ENCODE results near the gene ZNF415. TPM values are rescaled to one million over a fixed set of nuclear protein-coding genes. Genes with fewer than 3 reads are reported as not detected.
A peak's percentile ranks its signal among the peaks of the same experiment; 100 is the strongest.
"Not testable (repeated sequence)": the region's sequence is repeated elsewhere in the genome, so short reads cannot be mapped to it uniquely, and the experiment has no call there.

The ZNF415 gene
- total RNA-seq (2014; rRNA removed; shearing (Covaris generic)), result 4.8 and 8.4 TPM in 2 replicates

DNA sequence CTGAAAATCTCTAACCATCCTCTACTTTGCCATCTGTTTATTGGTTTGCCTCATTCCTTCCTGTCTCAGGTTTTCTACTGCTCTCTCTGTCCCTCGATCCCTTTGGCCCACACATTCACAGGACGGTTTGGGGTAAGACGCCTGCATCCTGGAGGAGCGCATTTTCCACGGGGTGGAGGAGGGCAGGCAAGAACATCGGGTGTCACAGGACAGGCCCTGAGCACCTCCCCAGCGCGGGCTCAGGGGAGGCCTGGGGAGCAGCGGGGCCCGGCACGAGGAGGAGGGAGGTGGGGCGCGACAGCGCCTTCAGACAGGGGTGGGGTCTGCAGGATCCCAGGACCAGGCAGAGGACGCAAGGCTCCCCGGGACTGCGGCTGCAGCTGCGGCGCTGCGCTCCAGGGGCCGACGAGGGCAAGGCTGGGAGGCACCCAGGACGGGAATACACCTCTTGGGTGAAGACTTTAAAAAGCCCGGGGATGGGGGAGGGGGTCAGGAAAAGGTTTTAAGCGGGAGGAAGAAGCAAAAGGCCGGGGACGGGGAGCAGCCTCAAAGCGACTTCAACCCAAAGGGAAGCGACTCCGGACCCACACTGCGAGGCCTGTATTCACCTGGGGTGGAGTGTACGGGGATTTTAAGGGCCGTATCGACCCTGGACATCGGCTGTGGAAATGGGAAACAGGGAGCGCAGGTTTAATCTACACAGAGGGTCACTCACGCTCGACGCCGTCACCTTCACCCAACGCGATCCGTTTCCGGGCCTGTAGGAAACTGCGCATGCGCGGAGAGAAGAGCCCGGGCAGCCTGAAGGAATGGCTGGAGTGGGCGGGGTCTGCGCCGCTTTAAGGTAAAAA, at the start of gene ZNF415:
ZNF415 (minus strand) TSS at position 770 of the 851 bp plus-strand sequence. CDS start 10,234 bp downstream, outside the sequence.
- peak; percentile 75 for DNase-seq (ENCODE audit: low read depth)

- DNase-seq (ENCODE audit: low read depth), result peak; percentile 89
Measured at GRCh38 chr19:53182202-53182601, 49.5 kb upstream of the ZNF415 start.

GRCh38 chr19:53177986-53178385, 45.3 kb upstream of the ZNF415 start:
- DNase-seq (ENCODE audit: low read depth), result no peak

GRCh38 chr19:53172889-53173288, 40.2 kb upstream of the ZNF415 start:
- DNase-seq (ENCODE audit: low read depth), result peak; percentile 23

DNA sequence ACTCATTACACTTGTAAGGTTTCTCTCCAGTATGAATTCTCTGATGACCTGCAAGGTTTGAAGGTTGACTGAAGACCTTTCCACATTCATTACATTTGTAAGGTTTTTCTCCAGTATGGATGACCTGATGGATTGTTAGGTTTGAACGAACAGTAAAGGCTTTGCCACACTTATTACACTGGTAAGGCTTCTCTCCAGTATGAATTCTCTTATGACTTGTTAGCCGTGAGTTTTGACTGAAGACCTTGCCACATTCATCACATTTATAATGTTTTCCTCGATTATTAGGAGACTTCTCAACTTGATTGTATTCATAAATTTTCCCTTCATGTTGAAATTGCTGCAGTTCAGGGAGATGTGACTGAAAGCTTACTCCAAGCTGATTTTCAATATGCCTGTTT, 33.0 kb upstream of the ZNF415 start:
- DNase-seq (ENCODE audit: low read depth), result no peak

GRCh38 chr19:53161123-53161522, 28.4 kb upstream of the ZNF415 start:
- DNase-seq (ENCODE audit: low read depth), result no peak

DNA sequence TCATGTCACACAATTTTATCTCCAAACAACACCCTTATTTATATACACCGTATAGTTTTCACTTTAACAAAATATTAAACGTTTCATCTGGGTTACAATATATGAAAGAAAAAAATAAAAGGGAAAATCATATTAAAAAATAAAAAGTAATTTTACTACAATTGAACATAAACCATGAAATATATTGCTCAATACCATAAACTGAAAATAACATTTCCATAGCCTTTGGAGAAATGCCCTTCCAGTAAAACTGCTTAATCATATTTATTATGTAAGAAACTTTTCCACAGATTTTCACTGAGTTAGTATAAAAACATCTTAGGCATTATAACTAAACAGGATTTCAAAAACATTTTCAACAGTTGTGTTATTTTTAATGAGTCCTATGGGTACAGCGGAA, 27.6 kb upstream of the ZNF415 start:
- DNase-seq (ENCODE audit: low read depth), result no peak

- DNase-seq (ENCODE audit: low read depth), result peak; percentile 64
Measured at GRCh38 chr19:53158119-53158656, 25.5 kb upstream of the ZNF415 start.

DNA sequence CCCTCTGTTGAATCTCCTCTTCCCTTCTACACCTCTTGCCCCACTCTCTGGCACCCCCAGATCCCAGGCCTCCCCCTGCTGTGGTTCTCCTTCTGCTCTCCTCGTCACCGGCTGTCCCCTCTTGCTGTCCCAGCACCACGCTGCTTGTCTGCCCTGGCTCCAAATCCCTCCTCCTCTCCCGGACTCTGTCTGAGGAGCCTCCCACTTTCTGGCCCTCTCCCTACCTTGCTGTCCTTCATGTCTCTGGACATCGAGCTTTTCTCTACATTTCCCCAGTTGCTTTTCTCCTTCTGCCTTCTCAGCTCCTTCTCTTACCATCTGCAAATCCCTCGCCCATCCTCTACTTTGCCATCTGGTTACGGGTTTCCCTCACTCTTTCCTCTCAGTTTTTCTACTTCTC, 24.9 kb upstream of the ZNF415 start:
- DNase-seq (ENCODE audit: low read depth), result peak; percentile 14

GRCh38 chr19:53156850-53157249, 24.1 kb upstream of the ZNF415 start:
- no peak for DNase-seq (ENCODE audit: low read depth)

GRCh38 chr19:53147645-53148044, 14.9 kb upstream of the ZNF415 start:
- peak; percentile 9 for DNase-seq (ENCODE audit: low read depth)

DNA sequence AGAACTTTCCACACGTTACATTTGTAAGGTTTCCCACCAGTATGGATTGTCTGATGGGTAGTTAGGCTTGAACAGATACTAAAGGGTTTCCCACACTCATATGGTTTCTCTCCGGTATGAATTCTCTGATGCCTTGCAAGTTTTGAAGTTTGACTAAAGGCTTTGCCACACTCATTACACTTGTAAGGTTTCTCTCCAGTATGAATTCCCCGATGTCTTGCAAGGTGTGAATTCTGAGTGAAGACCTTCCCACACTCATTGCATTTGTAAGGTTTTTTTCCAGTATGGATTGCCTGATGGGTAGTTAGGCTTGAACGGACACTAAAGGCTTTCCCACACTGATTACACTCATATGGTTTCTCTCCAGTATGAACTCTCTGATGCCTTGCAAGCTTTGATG, 7.6 kb upstream of the ZNF415 start:
- DNase-seq (ENCODE audit: low read depth), result no peak

DNA sequence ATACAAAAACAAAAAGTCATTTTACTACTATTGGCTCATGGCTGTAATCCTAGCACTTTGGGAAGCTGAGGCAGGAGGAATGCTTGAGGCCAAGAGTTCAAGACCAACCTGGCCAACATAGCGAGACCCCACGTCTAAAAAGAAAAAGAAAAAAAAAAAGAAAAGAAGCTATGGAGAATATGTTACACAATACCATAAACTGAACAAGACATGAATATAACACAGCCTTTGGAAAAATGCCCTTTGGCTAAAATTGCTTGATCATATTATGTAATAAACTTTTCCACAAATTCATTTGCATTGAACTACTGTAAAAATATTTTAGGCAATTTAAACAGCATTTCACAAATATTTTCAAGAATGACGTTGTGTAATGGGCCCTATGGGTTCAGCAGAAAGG, 3.7 kb upstream of the ZNF415 start:
- DNase-seq (ENCODE audit: low read depth), result no peak

- no peak for DNase-seq (ENCODE audit: low read depth)
Measured at GRCh38 chr19:53131727-53132126, 983 bp downstream of the ZNF415 start.

DNA sequence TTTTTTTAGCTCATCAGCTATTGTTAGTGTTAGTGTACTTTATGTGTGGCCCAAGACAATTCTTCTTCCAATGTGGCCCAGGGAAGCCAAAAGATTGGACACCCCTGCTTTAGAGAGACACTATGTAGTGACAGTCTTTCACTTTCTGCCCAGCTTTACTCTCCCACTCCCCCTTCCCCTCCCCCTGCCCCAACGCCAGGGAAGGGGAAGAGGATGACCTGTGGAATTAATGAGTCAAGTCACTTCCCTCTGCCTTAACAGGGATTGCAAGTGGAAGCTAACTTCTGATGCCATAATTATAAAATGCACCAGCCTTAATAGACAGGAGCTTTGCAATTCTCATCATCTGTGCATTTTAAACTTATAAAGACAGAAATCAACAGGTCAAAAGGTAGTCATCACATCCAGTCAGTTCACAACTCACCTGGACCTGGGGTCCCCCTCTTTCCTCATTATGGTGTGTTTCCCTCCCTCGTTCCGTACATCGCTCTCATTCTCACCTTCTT, 1.6 kb downstream of the ZNF415 start:
- DNase-seq (ENCODE audit: low read depth), result no peak

DNA sequence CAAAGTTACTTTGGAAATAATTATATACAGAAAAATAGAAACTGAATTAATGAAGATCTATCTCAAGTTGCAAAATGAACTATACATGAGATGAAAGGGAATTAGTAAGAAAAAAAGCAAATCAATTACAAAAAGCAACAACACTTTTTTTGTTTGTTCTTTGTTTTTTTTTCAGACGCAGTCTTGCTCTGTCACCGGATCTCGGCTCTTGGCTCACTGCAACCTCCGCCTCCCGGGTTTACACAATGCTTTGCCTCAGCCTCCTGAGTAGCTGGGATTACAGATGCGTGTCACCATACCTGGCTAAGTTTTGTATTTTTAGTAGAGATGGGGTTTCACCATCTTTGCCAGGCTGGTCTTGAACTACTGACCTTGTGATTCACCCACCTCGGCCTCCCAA, 2.2 kb downstream of the ZNF415 start:
- no peak for DNase-seq (ENCODE audit: low read depth)

GRCh38 chr19:53126733-53127526, 5.8 kb downstream of the ZNF415 start:
- DNase-seq (ENCODE audit: low read depth), result not testable (repeated sequence)

GRCh38 chr19:53123400-53123799, 9.3 kb downstream of the ZNF415 start:
- no peak for DNase-seq (ENCODE audit: low read depth)

DNA sequence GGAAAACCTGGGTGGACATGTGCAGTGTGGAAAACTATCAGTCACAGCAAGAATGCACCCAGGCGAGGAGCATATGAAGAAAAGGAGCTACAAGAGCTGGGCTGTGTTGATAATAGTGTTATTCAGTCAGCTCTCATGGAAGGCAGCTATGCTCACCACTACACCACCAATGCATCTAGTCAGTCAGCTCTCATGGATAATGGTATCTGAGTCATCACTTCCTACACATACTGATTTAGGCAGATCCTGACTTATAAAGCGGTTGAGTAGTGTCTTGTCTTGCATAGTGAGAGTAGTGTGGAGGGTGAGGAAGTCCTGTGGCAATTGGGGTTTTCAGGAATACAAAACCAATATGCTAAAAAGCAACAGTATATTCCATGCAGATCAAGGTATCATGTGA, 20.4 kb downstream of the ZNF415 start:
- DNase-seq (ENCODE audit: low read depth), result peak; percentile 15

DNA sequence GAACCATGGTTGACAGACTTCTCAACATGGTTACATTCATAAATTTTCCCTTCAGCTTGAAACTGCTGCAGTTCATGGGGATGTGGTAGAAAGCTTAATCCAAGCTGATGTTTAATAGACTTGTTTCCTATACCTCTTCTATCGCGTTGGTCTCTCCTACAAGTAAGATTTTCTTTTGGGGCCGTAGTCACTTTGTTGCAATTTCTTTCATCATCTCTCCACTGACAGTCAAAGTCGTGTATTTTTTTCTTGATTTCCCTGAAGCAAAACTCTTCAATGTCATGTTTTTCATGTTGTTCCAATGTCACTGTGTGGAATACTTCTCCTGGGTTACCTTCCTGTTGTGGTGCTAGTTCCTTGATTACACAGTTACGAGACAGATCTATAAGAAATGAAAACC, 23.2 kb downstream of the ZNF415 start:
- no peak for DNase-seq (ENCODE audit: low read depth)

GRCh38 chr19:53103234-53104203, 29.2 kb downstream of the ZNF415 start, which contains the start of gene ZNF160:
Gene ZNF160, minus strand, starts transcription at chr19:53103422. Its CDS starts 17,146 bp downstream, at chr19:53086276.
- peak; percentile 96 for DNase-seq (ENCODE audit: low read depth)
